Measurements from ENCODE around the gene KCNJ4. TPM values are rescaled to one million over a fixed set of nuclear protein-coding genes. Genes with fewer than 3 reads are reported as not detected.
A peak's percentile ranks its signal among the peaks of the same experiment; 100 is the strongest.

The KCNJ4 gene
- 1 to 10 TPM in 3 of 4 donors, under 1 TPM in 1; 0.63 to 1.6 (median 1.1) TPM for total RNA-seq

DNA sequence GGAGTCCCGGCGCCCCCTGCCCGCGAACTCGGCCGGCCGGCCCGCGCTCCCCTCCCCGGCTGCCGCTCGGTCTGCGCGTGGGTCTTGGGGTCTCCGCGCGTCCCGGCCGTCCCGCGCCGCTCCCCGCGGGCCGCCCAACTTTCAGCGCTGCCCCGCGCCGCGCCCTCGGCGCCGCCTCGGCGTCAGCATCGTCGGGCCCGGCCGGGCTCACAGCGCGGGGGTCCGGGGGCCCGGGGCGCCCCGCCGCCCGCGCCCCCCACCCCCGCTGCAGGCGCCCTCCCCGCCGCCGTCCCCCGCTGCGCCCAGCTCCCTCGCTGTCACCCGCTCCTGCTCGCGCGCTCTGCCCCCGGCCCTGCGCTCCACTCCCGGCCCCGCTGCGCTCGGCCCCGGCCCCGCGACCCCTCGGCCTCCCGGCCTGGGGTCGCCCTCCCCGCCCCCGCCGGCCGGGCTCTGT is at the start of gene KCNJ4:
KCNJ4 (minus strand) TSS at position 124 of the 454 bp plus-strand sequence. CDS start 27,067 bp downstream, outside the sequence.
- no peak for DNase-seq (ENCODE audit: low spot score in 2 of 2)
- Histone ChIP-seq H3K4me1 (peaks cover 0 to 29% (median 6%) of the 10 kb centered on the region in 4 donors), H3K9me3 (no peaks in the 10 kb centered on the region), H3K27ac (peak within 1 kb of the TSS in 1 of 4 donors; percentile 7), H3K27me3 (peaks cover 5 to 68% of the 10 kb centered on the region in 2 donors), H3K4me3 (peak within 1 kb of the TSS; percentile 32 to 63 (median 37)), H3K36me3 (no peaks in the 10 kb centered on the region)
- WGBS, 2 donors, result 0% methylated on average over 13 of the region's 76 CpGs; no CpG with 5 or more reads in 1 of the 2 donors
- no peak for TF ChIP-seq POLR2A (IDR thresholded peaks at IDR 0.05)
- TF ChIP-seq EP300 (IDR thresholded peaks at IDR 0.05), result no peak
- TF ChIP-seq, protein P1, sequence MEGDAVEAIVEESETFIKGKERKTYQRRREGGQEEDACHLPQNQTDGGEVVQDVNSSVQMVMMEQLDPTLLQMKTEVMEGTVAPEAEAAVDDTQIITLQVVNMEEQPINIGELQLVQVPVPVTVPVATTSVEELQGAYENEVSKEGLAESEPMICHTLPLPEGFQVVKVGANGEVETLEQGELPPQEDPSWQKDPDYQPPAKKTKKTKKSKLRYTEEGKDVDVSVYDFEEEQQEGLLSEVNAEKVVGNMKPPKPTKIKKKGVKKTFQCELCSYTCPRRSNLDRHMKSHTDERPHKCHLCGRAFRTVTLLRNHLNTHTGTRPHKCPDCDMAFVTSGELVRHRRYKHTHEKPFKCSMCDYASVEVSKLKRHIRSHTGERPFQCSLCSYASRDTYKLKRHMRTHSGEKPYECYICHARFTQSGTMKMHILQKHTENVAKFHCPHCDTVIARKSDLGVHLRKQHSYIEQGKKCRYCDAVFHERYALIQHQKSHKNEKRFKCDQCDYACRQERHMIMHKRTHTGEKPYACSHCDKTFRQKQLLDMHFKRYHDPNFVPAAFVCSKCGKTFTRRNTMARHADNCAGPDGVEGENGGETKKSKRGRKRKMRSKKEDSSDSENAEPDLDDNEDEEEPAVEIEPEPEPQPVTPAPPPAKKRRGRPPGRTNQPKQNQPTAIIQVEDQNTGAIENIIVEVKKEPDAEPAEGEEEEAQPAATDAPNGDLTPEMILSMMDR (IDR thresholded peaks at IDR 0.05), result no peak

DNA sequence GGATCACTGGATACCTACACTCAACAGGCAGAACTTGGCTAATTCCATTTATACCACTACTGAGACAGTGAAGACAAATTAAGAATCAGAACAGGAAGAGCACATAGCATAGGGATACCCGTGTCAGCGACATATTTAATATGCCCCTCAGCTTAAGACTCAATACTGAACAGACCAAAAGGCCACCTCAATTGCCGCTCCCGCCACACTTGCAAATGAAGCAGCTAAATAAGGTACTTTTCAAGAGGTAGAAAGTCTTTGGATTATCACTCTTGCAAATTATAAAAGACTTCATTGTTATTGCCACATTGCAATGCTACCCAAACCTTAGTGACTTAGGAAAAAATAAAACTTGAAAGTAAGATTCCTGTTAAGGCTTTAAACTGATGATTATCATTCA is 48.0 kb upstream of the KCNJ4 start:
- TF ChIP-seq EP300 (IDR thresholded peaks at IDR 0.05) (no peak), POLR2A (IDR thresholded peaks at IDR 0.05) (no peak)
- TF ChIP-seq, protein P1 (IDR thresholded peaks at IDR 0.05), result no peak
- H3K36me3 ChIP-seq, result peaks cover 6 to 36% (median 13%) of the 10 kb centered on the region in 3 donors
- H3K4me3 ChIP-seq, result peak overlapping the region in 2 of 4 donors; percentile 88 to 89
- no peaks in the 10 kb centered on the region for H3K27me3 ChIP-seq
- H3K9me3 ChIP-seq, result no peaks in the 10 kb centered on the region
- 15 to 21% methylated on average over 4 of the region's 4 CpGs for WGBS, 2 donors
- peaks cover 0 to 75% (median 36%) of the 10 kb centered on the region in 4 donors for H3K4me1 ChIP-seq
- peak overlapping the region in 2 of 4 donors; percentile 99 to 100 for H3K27ac ChIP-seq
- no peak for DNase-seq (ENCODE audit: low spot score in 2 of 2)

DNA sequence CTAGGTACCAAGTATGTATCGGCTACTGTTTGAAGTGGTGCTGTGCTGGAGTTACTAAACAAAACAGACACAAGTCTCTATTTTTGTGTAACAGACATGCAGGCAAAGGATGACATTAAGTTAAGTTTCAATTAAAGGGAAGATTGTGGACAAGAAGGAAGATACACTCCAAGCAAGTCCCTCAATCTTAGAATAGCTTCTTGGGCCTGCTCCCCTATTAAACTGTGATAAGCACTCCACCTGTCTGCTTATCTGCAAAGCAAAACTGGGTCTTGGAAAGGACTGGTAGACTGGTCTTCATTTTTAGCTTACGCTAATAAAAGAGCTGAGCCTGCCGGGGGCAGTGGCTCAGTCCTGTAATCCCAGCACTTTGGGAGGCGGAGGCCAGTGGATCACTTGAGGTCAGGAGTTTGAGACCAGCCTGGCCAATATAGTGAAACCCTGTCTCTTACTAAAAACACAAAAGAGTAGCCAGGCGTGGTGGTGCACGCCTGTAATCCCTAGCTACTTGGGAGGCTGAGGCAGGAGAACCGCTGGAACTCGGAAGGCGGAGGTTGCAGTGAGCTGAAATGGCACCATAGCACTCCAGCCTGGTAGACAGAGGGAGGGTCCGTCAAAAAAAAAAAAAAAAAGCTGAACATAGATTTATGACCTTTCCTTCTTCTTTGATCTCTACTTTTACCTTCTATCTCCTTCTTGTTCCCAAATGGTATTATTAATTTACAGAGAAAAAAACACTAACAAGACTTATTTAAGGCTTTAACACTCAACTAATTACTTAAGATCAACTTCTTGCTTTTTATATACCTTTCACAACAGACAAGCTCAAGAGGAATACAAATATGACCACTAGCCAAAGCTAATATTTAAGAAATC is 47.0 kb upstream of the KCNJ4 start:
- H3K4me1 ChIP-seq, result peaks cover 0 to 68% (median 33%) of the 10 kb centered on the region in 4 donors
- H3K27ac ChIP-seq, result peak overlapping the region in 2 of 4 donors; percentile 99 to 100
- no peak for DNase-seq (ENCODE audit: low spot score in 2 of 2)
- TF ChIP-seq EP300 (IDR thresholded peaks at IDR 0.05) (no peak), POLR2A (IDR thresholded peaks at IDR 0.05) (no peak)
- TF ChIP-seq, protein P1 (IDR thresholded peaks at IDR 0.05), result no peak
- no peaks in the 10 kb centered on the region for H3K9me3 ChIP-seq
- peak overlapping the region in 1 of 4 donors; percentile 88 for H3K4me3 ChIP-seq
- 78 to 83% methylated on average over 10 of the region's 10 CpGs for WGBS, 2 donors
- no peaks in the 10 kb centered on the region for H3K27me3 ChIP-seq
- peaks cover 9 to 46% (median 16%) of the 10 kb centered on the region in 3 donors for H3K36me3 ChIP-seq

DNA sequence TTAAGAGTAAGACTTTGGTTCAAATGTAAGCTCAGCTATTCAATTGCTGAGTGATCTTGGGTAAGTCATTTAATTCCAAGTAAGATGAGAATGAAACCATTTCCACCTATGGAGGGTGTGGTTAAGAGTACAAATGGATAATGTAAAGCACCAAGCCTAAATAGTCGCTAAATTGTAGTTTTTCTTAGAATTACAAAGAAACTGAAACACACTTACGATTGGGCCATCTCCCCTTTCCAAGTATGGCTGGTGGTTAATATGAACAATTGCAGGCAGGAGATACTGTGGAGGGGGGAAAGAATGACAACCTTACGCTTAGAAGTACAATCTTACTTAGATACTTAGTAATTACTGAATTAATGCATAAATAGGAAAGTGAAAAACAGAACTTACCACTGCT is 42.9 kb upstream of the KCNJ4 start:
- no peak overlapping the region for H3K27ac ChIP-seq
- WGBS, 2 donors, result 87% methylated on average over 3 of the region's 3 CpGs
- H3K4me1 ChIP-seq, result peaks cover 0 to 81% (median 13%) of the 10 kb centered on the region in 4 donors

More for the DNA sequence above, 42.9 kb upstream of the KCNJ4 start:
- no peak overlapping the region for H3K4me3 ChIP-seq
- no peak for DNase-seq (ENCODE audit: low spot score in 2 of 2)
- no peak for TF ChIP-seq EP300 (IDR thresholded peaks at IDR 0.05)
- TF ChIP-seq POLR2A (IDR thresholded peaks at IDR 0.05), result no peak
- TF ChIP-seq, protein P1 (IDR thresholded peaks at IDR 0.05), result no peak
- no peaks in the 10 kb centered on the region for H3K27me3 ChIP-seq
- peaks cover 21 to 87% (median 51%) of the 10 kb centered on the region in 3 donors for H3K36me3 ChIP-seq
- no peaks in the 10 kb centered on the region for H3K9me3 ChIP-seq

Measured in tibial nerve (tissue), 4 donors.